NK-92 treated with Interleukin-12 subunit alpha and Interleukin-12 subunit beta, amount 100 ng/mL, for 24 hours (cell line): Measurements from ENCODE around the gene CLIP2.
A peak's percentile ranks its signal among the peaks of the same experiment; 100 is the strongest.
"Not testable (repeated sequence)": the region's sequence is repeated elsewhere in the genome, so short reads cannot be mapped to it uniquely, and the experiment has no call there.

Experiments
- DNase-seq: peaks from one replicate; lab custom pipeline; 2025; lab: John Stamatoyannopoulos, UW

The CLIP2 gene

GRCh38 chr7:74430961-74431466, 141.8 kb downstream of the CLIP2 start:
- no peak for DNase-seq

- not testable (repeated sequence) for DNase-seq
These were observed 148.0 kb downstream of the CLIP2 start for GRCh38 chr7:74437291-74437571.

- no peak for DNase-seq
These were observed 149.1 kb downstream of the CLIP2 start for GRCh38 chr7:74438327-74438726.

- no peak for DNase-seq
These were observed 150.3 kb downstream of the CLIP2 start for GRCh38 chr7:74439541-74439940.

- DNase-seq = not testable (repeated sequence)
These were observed 150.9 kb downstream of the CLIP2 start for GRCh38 chr7:74440143-74440542.

- no peak for DNase-seq
These were observed 152.6 kb downstream of the CLIP2 start for GRCh38 chr7:74441801-74442200.

GRCh38 chr7:74443543-74444247, 154.5 kb downstream of the CLIP2 start:
- DNase-seq = no peak

GRCh38 chr7:74449144-74449543, 159.9 kb downstream of the CLIP2 start:
- no peak for DNase-seq

GRCh38 chr7:74449809-74450397, 160.7 kb downstream of the CLIP2 start:
- peak; percentile 20 for DNase-seq

- no peak for DNase-seq
These were observed 163.6 kb downstream of the CLIP2 start for GRCh38 chr7:74452748-74453321.

GRCh38 chr7:74453322-74454011, 164.3 kb downstream of the CLIP2 start, which contains the start of gene GTF2IRD1:
Gene GTF2IRD1, plus strand, starts transcription at chr7:74453906. Its CDS starts 54,175 bp downstream, at chr7:74508081.
- no peak for DNase-seq

GRCh38 chr7:74454021-74454924, 165.1 kb downstream of the CLIP2 start:
- no peak for DNase-seq

- no peak for DNase-seq
These were observed 165.7 kb downstream of the CLIP2 start for GRCh38 chr7:74454925-74455288.

GRCh38 chr7:74455291-74455804, 166.1 kb downstream of the CLIP2 start:
- DNase-seq = no peak
